Stomach (tissue), 4 donors: ENCODE data around the gene RYR1.

Source experiments
- POLR2A ChIP-seq, 4 donors: fragments of 450-650 bp; IDR thresholded peaks; one replicate each; pipeline ENCODE4 v1.6.1; 2016; ENCODE audit warnings: antibody characterized with exemption in 4 of 4, control low read depth in 2 of 4, mild to moderate bottlenecking in 1 of 4, moderate library complexity in 1 of 4
- TF ChIP-seq, protein P1 (sequence below), 7 experiments: fragments of 450-650 bp in 4 of 7; fragments of 200-600 bp in 3 of 7; sonication (generic) in 3 of 7; IDR thresholded peaks; one replicate each; pipeline ENCODE4 v1.5.1; 2016 to 2019; ENCODE audit warnings: antibody characterized with exemption in 7 of 7, control low read depth in 2 of 7, mild to moderate bottlenecking in 1 of 7

DNA sequence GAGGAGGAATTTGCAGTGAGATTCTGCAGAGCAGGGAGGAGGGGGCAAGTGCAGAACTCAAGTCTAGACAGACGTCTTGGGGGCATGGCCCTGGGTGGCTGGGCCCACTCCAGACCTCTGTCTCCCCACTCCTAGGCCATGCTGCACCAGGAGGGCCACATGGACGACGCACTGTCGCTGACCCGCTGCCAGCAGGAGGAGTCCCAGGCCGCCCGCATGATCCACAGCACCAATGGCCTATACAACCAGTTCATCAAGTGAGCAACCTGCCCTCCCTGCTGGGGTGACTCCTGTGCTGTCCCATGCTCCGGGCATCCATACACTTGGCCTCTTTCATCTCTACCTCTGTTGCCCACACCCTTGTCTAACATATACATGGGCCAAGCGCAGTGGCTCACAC lies 18.1 kb downstream of the RYR1 start:
- TF ChIP-seq POLR2A (IDR thresholded peaks at IDR 0.05): no peak
- TF ChIP-seq, protein P1, sequence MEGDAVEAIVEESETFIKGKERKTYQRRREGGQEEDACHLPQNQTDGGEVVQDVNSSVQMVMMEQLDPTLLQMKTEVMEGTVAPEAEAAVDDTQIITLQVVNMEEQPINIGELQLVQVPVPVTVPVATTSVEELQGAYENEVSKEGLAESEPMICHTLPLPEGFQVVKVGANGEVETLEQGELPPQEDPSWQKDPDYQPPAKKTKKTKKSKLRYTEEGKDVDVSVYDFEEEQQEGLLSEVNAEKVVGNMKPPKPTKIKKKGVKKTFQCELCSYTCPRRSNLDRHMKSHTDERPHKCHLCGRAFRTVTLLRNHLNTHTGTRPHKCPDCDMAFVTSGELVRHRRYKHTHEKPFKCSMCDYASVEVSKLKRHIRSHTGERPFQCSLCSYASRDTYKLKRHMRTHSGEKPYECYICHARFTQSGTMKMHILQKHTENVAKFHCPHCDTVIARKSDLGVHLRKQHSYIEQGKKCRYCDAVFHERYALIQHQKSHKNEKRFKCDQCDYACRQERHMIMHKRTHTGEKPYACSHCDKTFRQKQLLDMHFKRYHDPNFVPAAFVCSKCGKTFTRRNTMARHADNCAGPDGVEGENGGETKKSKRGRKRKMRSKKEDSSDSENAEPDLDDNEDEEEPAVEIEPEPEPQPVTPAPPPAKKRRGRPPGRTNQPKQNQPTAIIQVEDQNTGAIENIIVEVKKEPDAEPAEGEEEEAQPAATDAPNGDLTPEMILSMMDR (IDR thresholded peaks at IDR 0.05): no peak
